Measurements from ENCODE around the gene HCN4.

GRCh38 chr15:73382115-73382514 lies 13.4 kb upstream of the HCN4 start:
- no peak for TF ChIP-seq EZH2 (IDR thresholded peaks at IDR 0.05; ENCODE audit: insufficient read depth, poor library complexity, severe bottlenecking)
- TF ChIP-seq EZH2phosphoT487 (IDR thresholded peaks at IDR 0.05; ENCODE audit: insufficient read depth, low read depth): no peak
